Panc1 (cell line): ENCODE results near the gene SLC30A7. TPM values are rescaled to one million over a fixed set of nuclear protein-coding genes. Genes with fewer than 3 reads are reported as not detected.
A peak's percentile ranks its signal among the peaks of the same experiment; 100 is the strongest.

Experiments used
- ATAC-seq: fragments of 200-7000 bp; cut with Tn5 transposase; 2 replicates; pipeline ENCODE4 v1.9.1; 2020; ENCODE audit warnings: mild to moderate bottlenecking, moderate library complexity
- BruUV-seq: library from RNA; stranded (reverse); fragments of 400-500 nt; replicated peaks from 2 replicates; lab custom pipeline; 2021; lab: Mats Ljungman, UMichigan
- CTCF ChIA-PET: fragments of 300-600 bp; sonication (Branson Sonifier 250); formaldehyde crosslinking; loops from one replicate; lab custom pipeline; 2022; ENCODE audit warnings: antibody characterized with exemption; lab: Charles Lee
- POLR2A ChIA-PET: fragments of 300-600 bp; sonication (Branson Sonifier 250); formaldehyde crosslinking; loops from one replicate; lab custom pipeline; 2022; ENCODE audit warnings: antibody characterized with exemption; lab: Charles Lee
- DNase-seq: peaks from one replicate; pipeline ENCODE4 v3.0.0-alpha.2; 2010; ENCODE audit warnings: low read depth, low spot score
- H3K27ac ChIP-seq: 2 replicates; pipeline ENCODE4 v1.5.1; 2011; ENCODE audit warnings: mild to moderate bottlenecking, low read length, inconsistent platforms
- H3K27me3 ChIP-seq: fragments of 200-500 bp; sonication (Bioruptor generic); 2 replicates; pipeline ENCODE4 v1.6.0; 2014; ENCODE audit warnings: low read length, inconsistent platforms; ENCODE audit not compliant: control insufficient read depth, insufficient read depth
- H3K36me3 ChIP-seq: fragments of 200-500 bp; sonication (Bioruptor generic); 2 replicates; pipeline ENCODE4 v1.5.1; 2014; ENCODE audit warnings: inconsistent platforms, mild to moderate bottlenecking, low read length, moderate library complexity; ENCODE audit not compliant: control insufficient read depth, insufficient read depth
- H3K4me1 ChIP-seq: 2 replicates; pipeline ENCODE4 v1.5.1; 2011; ENCODE audit warnings: inconsistent platforms, mild to moderate bottlenecking, low read length, moderate library complexity; ENCODE audit not compliant: control insufficient read depth, insufficient read depth
- H3K4me3 ChIP-seq, 2 experiments: 2 replicates each; pipeline ENCODE4 v1.5.1; 2011 to 2012; ENCODE audit warnings: low read depth in 2 of 2, low read length in 2 of 2, mild to moderate bottlenecking in 2 of 2, inconsistent platforms in 1 of 2, moderate library complexity in 1 of 2
- H3K9me3 ChIP-seq: fragments of 200-500 bp; sonication (Bioruptor generic); 2 replicates; pipeline ENCODE4 v1.5.1; 2014; ENCODE audit warnings: low read depth, mild to moderate bottlenecking, inconsistent platforms, low read length, moderate library complexity; ENCODE audit not compliant: control insufficient read depth, insufficient read depth
- POLR2AphosphoS5 ChIP-seq: IDR thresholded peaks from 2 replicates; pipeline ENCODE4 v1.6.1; 2012; ENCODE audit warnings: mild to moderate bottlenecking, low read depth, low read length, moderate library complexity
- SIN3A ChIP-seq: IDR thresholded peaks from 2 replicates; pipeline ENCODE4 v1.6.1; 2012; ENCODE audit warnings: low read depth, mild to moderate bottlenecking, low read length, moderate library complexity, borderline replicate concordance; ENCODE audit not compliant: insufficient read depth
- TCF7L2 ChIP-seq: IDR thresholded peaks from 2 replicates; pipeline ENCODE4 v1.6.1; 2011; ENCODE audit warnings: mild to moderate bottlenecking, low read depth, low read length, inconsistent platforms
- in situ Hi-C: cut with HindIII; loops from 2 replicates; pipeline ENCODE4 v1.10.0; 2016; ENCODE audit warnings: low sequenced_read_pairs, low pct_unique_long_range_greater_than_20kb
- intact Hi-C: fragments of 100-400 bp; cut with micrococcal nuclease; formaldehyde crosslinking; loops from one replicate; pipeline ENCODE4 v1.10.0; 2022; ENCODE audit not compliant: unreplicated experiment
- total RNA-seq: library from RNA; stranded (reverse); gene quantifications from one replicate; pipeline ENCODE4 v1.2.1, GENCODE V29; 2021; ENCODE audit not compliant: unreplicated experiment
- TF ChIP-seq, protein P1 (sequence below): fragments of 450-650 bp; IDR thresholded peaks from 2 replicates; pipeline ENCODE4 v1.5.1; 2017; ENCODE audit warnings: mild to moderate bottlenecking
- TF ChIP-seq, protein P2 (sequence below), 2 experiments: IDR thresholded peaks; 2 replicates each; pipeline ENCODE4 v1.6.1; 2011 to 2012; ENCODE audit warnings: low read depth in 2 of 2, control low read depth in 1 of 2, low read length in 1 of 2, mild to moderate bottlenecking in 1 of 2, moderate library complexity in 1 of 2; ENCODE audit not compliant: insufficient read depth in 1 of 2

The SLC30A7 gene
- total RNA-seq, 1 experiment from 2014 or later: 18.5 TPM

DNA sequence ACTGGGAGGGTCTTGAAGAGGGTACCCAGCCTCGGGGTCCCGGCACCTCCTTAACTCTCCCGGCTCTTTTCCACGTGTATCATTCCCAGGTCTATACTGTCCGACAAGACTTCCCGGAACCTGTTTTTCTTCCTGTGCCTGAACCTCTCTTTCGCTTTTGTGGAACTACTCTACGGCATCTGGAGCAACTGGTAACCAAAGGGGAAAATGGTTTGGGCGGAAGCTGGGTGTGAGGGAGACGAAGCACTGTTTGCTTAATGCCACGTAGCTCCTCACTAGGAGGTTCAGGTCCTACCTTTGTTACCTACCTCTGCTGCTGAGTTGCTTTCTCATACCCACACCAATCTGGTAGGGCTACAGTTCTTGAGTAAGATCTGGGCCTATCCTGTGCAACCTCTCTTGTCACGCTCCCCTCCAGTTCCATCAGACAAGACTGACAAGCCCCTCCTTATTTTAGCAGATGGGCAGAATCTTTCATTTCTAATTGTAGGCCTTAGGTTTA lies 642 bp downstream of the SLC30A7 start:
- ChIA-PET POLR2A (no interaction called here), CTCF (no interaction called here)
- peaks cover 13% of the 10 kb centered on the region for H3K36me3 ChIP-seq
- H3K27me3 ChIP-seq: no peaks in the 10 kb centered on the region
- peak overlapping the region; percentile 85 to 93 for H3K4me3 ChIP-seq
- no TSS peak for BruUV-seq
- peak; percentile 4 for DNase-seq
- intact Hi-C loops (no loop called here), in situ Hi-C loops (no loop called here)
- H3K27ac ChIP-seq: peak overlapping the region; percentile 88
- no peak for TF ChIP-seq SIN3A
- TF ChIP-seq, protein P1, sequence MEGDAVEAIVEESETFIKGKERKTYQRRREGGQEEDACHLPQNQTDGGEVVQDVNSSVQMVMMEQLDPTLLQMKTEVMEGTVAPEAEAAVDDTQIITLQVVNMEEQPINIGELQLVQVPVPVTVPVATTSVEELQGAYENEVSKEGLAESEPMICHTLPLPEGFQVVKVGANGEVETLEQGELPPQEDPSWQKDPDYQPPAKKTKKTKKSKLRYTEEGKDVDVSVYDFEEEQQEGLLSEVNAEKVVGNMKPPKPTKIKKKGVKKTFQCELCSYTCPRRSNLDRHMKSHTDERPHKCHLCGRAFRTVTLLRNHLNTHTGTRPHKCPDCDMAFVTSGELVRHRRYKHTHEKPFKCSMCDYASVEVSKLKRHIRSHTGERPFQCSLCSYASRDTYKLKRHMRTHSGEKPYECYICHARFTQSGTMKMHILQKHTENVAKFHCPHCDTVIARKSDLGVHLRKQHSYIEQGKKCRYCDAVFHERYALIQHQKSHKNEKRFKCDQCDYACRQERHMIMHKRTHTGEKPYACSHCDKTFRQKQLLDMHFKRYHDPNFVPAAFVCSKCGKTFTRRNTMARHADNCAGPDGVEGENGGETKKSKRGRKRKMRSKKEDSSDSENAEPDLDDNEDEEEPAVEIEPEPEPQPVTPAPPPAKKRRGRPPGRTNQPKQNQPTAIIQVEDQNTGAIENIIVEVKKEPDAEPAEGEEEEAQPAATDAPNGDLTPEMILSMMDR: no peak
- TF ChIP-seq, protein P2, sequence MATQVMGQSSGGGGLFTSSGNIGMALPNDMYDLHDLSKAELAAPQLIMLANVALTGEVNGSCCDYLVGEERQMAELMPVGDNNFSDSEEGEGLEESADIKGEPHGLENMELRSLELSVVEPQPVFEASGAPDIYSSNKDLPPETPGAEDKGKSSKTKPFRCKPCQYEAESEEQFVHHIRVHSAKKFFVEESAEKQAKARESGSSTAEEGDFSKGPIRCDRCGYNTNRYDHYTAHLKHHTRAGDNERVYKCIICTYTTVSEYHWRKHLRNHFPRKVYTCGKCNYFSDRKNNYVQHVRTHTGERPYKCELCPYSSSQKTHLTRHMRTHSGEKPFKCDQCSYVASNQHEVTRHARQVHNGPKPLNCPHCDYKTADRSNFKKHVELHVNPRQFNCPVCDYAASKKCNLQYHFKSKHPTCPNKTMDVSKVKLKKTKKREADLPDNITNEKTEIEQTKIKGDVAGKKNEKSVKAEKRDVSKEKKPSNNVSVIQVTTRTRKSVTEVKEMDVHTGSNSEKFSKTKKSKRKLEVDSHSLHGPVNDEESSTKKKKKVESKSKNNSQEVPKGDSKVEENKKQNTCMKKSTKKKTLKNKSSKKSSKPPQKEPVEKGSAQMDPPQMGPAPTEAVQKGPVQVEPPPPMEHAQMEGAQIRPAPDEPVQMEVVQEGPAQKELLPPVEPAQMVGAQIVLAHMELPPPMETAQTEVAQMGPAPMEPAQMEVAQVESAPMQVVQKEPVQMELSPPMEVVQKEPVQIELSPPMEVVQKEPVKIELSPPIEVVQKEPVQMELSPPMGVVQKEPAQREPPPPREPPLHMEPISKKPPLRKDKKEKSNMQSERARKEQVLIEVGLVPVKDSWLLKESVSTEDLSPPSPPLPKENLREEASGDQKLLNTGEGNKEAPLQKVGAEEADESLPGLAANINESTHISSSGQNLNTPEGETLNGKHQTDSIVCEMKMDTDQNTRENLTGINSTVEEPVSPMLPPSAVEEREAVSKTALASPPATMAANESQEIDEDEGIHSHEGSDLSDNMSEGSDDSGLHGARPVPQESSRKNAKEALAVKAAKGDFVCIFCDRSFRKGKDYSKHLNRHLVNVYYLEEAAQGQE (IDR thresholded peaks at IDR 0.05; ENCODE audit: insufficient read depth in 1 of 2, low read depth in 2 of 2, low read length in 1 of 2): no peak
- no peak for TF ChIP-seq TCF7L2
- no peak for TF ChIP-seq POLR2AphosphoS5
- peaks cover 4% of the 10 kb centered on the region; the same call in 1 of the 2 replicates for H3K4me1 ChIP-seq
- ATAC-seq: no peak
- no peaks in the 10 kb centered on the region for H3K9me3 ChIP-seq

DNA sequence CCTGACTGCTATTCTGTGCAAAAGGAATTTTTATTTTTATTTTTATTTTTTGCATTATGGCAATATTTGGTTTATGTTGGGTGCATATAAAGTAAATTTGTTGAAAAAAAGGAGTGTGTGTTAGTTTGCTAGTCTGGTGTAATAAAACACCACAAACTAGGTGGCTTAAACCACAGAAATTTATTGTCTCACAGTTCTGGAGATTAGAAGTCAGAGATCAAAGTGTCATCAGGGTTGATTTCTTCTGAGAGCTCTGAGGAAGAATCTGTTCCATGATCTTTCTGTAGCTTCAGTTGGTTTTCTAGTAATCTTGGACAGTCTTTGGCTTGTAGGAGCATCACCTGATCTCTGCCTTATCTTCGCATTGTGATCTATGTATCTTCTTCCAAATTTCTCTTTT lies 6.5 kb downstream of the SLC30A7 start:
- Histone ChIP-seq H3K27me3 (no peaks in the 10 kb centered on the region), H3K4me1 (peaks cover under 1% of the 10 kb centered on the region; the same call in 1 of the 2 replicates), H3K9me3 (no peaks in the 10 kb centered on the region), H3K27ac (no peak overlapping the region), H3K4me3 (no peak overlapping the region), H3K36me3 (peaks cover 10% of the 10 kb centered on the region; the same call in 1 of the 2 replicates)
- no peak for ATAC-seq
- in situ Hi-C loops: no loop called here
- DNase-seq: no peak
- intact Hi-C loops: no loop called here
- ChIA-PET POLR2A (no interaction called here), CTCF (no interaction called here)
- TF ChIP-seq SIN3A (no peak), POLR2AphosphoS5 (no peak), TCF7L2 (no peak)
- TF ChIP-seq, protein P2 (IDR thresholded peaks at IDR 0.05; ENCODE audit: insufficient read depth in 1 of 2, low read depth in 2 of 2, low read length in 1 of 2): no peak
- no TSS peak for BruUV-seq
